ENCODE measurements around the gene SNAI3. TPM values are rescaled to one million over a fixed set of nuclear protein-coding genes. Genes with fewer than 3 reads are reported as not detected.

Gene SNAI3
- total RNA-seq: 0.16 TPM in 1 of 2 replicates, not detected in the other

GRCh38 chr16:88686439-88687253 is at the start of gene SNAI3:
Gene SNAI3, minus strand, starts transcription at chr16:88686507. Its CDS starts 101 bp downstream, at chr16:88686406.

GRCh38 chr16:88706229-88706964 is 20.1 kb upstream of the SNAI3 start, which contains the start of the genes CTU2 and RNF166:
Gene CTU2, plus strand, starts transcription at chr16:88706503. Its CDS starts 28 bp downstream, at chr16:88706531.
Gene RNF166, minus strand, starts transcription at chr16:88706408. Its CDS starts 83 bp downstream, at chr16:88706325.

GRCh38 chr16:88662843-88663606 is 23.3 kb downstream of the SNAI3 start, which contains the start of gene MVD:
Gene MVD, minus strand, starts transcription at chr16:88663091. Its CDS starts 11 bp downstream, at chr16:88663080.

GRCh38 chr16:88650749-88651275 is 35.5 kb downstream of the SNAI3 start, which contains the start of gene CYBA:
Gene CYBA, minus strand, starts transcription at chr16:88651053. Its CDS starts 40 bp downstream, at chr16:88651013.

GRCh38 chr16:88638323-88639230 is 47.7 kb downstream of the SNAI3 start, which contains the start of gene IL17C:
Gene IL17C, plus strand, starts transcription at chr16:88638572. Its CDS starts 70 bp downstream, at chr16:88638642.

Other genes starting within 250 kb of the SNAI3 start
- 0.81 and 2.8 TPM in 2 replicates for gene ZFPM1, start 233.2 kb downstream of the SNAI3 start, total RNA-seq
- 9.6 and 19.0 TPM in 2 replicates for gene ZC3H18, start 116.1 kb downstream of the SNAI3 start, total RNA-seq
- not detected in 2 replicates for gene IL17C, start 47.9 kb downstream of the SNAI3 start, total RNA-seq
- gene CYBA, start 35.5 kb downstream of the SNAI3 start, total RNA-seq: 123 and 249 TPM in 2 replicates
- gene MVD, start 23.4 kb downstream of the SNAI3 start, total RNA-seq: 44.0 and 54.7 TPM in 2 replicates
- gene RNF166, start 19.9 kb upstream of the SNAI3 start, total RNA-seq: 10.5 and 11.9 TPM in 2 replicates
- 11.3 and 11.9 TPM in 2 replicates for gene CTU2, start 20.0 kb upstream of the SNAI3 start, total RNA-seq
- 280 and 993 TPM in 2 replicates for gene PIEZO1, start 98.7 kb upstream of the SNAI3 start, total RNA-seq
- gene CDT1, start 117.3 kb upstream of the SNAI3 start, total RNA-seq: 8.5 and 10.4 TPM in 2 replicates
- gene APRT, start 125.4 kb upstream of the SNAI3 start, total RNA-seq: 89.9 and 96.5 TPM in 2 replicates
- 11.5 and 33.2 TPM in 2 replicates for gene GALNS, start 170.4 kb upstream of the SNAI3 start, total RNA-seq
- gene TRAPPC2L, start 170.6 kb upstream of the SNAI3 start, total RNA-seq: 42.2 and 70.4 TPM in 2 replicates
- not detected in 2 replicates for gene PABPN1L, start 180.2 kb upstream of the SNAI3 start, total RNA-seq